Measurements from ENCODE around the gene ZFC3H1.

ZFC3H1 gene

DNA sequence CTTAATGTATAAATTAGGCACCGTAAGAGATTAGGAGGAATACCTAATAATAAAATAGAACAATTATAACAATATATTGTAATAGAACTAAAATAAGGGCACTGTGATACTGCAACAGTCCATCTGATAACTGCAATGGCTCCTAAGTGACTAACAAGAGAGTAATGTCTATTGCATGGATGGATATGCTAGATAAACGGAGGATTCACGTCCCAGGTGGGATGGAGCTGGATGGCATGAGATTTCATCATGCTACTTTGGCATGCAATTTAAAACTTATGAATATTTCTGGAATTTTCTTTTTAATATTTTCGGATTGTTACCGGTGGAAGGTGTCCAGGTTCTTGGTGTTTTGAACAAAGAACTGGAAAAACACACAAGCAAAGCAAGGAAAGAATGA, 20.0 kb upstream of the ZFC3H1 start:
- DNase-seq, result no peak

DNA sequence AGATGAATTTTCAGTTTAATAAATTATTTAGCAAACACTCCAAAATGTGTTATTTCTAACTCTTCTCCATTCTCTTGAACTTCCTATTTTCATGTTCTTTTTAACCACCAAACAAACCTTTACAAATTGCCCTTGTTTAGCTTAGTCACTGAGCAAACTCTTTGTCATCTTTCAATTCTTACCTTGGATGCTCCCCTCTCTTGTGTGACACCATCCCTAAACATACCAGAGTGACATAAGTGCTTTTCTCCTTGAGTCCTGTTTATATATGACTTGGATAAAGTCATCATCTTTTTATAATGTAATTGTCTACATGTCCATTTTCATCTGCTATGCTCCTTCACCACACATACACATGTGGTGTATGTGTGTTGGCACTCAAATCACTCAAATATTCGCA, 18.8 kb upstream of the ZFC3H1 start:
- DNase-seq, result peak; percentile 16

DNA sequence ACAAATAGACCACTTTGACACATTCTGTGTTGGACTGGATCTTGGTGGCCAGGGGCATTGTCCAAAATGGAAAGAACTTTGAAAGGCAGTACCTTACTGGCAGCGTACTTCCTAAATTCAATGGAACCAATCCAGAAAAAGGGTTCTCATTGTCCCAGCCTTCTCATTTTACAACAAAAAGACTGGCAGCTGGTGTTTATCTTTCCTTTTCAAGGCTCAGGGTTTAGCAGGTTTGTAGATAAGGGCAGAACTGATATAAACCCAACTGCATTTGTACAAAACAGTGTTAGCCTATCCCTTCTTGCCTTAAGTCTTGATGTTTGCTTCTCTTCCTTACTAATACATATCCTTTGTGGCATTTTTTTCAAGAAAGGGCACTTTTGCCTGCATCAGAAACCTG, 8.2 kb upstream of the ZFC3H1 start:
- DNase-seq, result no peak

DNA sequence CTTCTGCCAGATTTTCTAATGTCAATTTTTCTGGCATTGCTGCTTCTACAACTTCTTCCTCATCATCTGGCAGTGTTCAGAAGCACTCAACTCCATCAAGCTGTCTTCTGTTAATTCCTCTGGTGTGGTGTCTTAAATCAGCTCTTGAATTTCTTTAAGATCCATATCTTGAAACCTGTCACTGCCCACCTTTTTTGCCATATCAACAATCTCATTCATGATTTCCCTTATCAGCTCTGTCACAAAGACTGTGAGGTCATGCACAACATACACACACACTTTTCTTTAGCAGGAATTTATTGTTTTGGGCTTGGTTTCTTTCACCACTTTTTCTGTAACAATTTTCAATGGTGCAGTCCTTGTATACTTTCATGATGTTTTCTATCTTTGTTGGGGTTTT, 7.7 kb upstream of the ZFC3H1 start:
- no peak for DNase-seq

DNA sequence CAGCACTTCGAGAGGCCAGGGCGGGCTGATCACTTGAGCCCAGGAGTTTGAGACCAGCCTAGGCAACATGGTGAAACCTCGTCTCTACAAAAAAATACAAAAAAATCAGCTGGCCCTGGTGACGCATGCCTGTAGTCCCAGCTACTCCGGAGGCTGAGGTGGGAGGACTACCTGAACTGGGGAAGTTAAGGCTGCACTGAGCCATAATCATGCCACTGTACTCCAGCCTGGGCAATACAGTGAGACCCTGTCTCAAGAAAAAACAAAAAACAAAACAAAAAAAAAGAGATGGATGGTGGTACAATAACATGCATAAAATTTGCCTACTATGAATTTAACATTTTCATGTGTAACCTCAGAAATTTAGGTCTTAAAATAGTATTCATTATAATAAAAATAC, 2.6 kb upstream of the ZFC3H1 start:
- no peak for DNase-seq

DNA sequence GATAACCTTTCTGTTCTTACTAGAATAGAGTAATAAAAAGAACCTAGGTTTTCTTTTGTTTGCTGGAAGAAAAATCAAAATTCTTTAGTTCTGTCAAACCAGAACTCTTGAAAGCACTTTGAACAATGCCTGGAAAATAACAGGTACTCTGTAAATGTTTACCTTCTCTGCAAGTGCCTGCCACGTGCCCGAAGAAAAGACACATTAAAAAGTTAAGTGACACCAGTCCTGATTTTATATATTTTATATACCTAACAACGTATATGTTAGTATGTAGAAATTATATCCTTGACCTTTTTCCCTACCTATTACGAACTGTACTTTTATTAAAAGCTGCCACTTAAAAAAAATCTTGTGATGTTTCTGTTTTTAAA, 1.4 kb upstream of the ZFC3H1 start:
- no peak for DNase-seq

DNA sequence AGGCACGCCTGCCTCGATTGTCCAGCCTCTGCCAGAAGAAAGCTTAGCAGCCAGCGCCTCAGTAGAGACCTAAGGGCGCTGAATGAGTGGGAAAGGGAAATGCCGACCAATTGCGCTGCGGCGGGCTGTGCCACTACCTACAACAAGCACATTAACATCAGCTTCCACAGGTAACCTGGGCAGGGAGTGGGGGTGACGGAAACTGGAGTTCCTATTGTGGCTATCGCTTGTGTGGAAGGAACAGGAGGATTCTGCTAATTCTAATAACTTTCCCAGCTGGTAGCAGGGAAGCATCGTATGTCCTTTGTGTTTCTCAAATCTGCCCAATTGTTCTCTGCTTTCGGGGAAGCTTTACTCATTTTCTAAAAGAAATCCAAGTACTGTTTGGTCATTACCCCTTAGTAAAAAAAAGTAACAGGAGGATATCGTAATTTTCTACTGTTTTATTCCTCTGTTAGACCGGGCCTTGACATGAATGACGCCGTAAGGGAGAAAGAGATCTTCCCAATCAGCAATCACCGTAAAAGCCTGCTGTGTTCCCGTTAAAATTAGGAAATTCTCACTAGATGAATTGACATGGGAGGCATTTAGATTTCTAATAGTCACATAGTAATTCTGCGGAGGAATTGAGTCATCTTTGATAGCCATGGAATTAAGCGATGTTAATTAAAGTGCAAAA, 902 bp upstream of the ZFC3H1 start:
- DNase-seq, result peak; percentile 48

DNA sequence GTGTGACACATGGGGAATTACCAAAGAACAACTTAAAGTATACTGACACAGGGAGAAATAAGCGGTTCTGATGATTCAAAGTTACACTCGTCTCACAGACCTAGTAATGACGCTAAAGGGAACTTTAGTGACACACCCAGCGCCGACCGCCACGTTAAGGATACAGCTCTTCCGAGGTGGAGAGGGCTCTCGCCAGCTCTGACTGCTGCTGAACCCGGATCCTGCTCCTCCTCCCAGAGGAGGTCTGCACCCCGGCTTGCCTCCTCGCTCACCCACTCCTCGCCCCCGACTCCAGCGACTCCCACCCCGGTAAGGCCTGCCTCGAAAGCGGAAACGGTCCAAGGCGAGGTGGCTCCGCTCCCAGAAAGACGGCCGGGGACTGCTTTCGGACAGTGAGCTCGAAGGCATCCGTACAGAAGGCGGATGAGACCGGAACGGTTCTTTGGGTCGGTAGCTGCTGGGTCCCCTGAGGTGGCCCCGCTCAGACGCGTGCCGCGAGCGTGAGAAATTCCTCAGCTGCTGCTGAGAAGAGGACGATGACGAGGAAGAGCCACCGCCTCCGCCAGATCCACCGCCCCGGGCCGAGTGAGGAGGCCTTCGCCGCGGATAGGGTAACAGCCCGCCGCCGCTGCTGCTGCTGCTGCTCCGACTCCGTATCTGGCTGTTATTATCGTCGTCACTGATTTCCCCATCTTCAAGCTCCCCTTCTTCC, 643 bp downstream of the ZFC3H1 start:
- peak; percentile 96 for DNase-seq

DNA sequence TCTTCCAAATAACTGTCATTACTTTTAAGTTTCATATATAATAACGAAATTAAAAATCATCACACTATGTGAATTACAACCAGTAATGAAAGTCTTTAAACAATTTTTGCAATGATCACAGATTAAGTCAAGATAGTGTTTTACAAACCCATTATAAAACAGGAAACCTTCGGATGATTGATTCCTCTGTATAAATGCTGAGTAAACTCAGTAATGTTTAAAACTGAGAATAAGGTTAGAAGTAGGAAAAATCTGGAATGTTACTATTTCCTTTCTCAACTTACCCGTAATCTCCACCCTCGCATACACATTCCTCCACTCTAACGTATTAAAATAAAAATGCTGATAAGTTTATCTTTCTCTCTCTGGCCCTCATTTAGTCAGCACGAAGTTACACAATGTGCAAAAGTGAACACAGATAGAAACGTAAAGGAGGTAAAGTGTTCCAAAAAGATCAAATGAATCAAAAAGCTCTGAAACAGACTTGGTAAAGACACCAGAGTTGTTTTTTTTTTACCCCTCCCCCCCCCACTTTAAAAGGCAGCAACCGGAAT, 1.6 kb downstream of the ZFC3H1 start:
- no peak for DNase-seq

DNA sequence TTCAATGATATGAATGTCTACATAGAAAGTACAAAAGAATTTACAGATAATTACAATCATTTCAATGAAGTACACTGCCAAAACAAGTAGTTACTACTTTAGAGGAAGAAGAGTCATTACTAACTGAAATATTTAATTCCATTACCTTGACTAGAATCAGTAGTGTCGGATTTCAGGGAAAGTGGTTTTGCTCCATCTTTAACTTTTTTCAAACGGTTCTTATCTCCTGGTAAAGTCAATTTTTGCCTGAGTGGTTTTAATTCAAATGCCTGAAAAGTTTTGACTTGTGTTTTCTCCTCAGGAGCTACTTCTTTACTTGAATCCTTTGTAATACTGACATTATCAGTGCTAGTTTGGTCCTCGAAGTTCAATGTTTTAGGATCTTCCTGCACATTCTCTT, 6.9 kb downstream of the ZFC3H1 start:
- DNase-seq, result no peak

DNA sequence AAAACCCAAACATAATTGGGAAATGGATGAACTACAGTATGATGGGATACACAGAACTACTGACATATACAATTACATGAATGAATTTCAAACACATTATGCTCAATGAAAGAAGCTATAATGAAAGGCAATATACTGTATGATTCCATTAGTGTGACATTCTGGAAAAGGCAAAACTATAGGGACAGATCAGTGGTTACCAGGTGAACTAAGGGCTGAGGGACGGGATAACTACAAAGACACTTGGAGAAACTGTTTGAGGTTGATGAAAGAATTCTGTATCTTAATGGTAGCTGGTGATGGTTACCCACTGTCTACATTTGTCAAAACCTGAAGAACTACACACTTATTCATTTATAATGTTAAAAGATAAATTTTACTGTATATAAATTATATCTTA, 7.7 kb downstream of the ZFC3H1 start:
- no peak for DNase-seq

DNA sequence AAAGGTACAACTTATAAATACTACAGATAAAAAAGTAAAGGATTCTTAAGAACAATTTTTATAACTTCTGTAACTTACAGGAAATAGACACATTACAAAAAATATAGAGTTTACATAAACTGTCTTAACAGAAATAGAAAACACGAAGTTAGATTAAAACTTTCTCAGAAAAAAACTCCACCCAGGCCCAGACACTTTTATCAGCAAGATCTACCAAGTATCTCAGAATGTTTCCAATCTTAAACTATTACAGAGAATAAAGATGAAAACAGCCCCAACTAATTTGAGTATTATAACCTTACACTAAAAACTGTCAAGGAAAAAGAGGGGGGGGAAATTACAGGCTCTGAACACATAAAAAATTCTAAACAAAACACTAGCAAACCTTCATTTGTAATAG, 8.2 kb downstream of the ZFC3H1 start:
- DNase-seq, result no peak

DNA sequence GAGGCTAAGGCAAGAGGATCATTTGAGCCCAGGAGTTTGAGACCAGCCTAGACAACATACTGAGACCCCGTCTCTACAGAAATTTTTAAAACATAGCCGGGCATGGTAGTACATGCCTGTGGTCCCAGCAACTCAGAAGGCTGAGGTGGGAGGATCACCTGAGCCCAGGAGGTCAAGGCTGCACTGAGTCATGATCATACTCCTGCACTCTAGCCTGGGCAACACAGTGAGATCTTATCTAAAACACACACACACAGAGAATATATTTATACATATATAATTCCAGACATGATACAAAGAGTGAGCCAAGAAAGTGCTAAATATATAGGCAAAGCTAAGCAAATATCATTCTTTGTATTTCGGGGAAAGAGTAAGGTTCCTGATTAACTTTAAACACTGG, 9.4 kb downstream of the ZFC3H1 start:
- DNase-seq, result no peak

DNA sequence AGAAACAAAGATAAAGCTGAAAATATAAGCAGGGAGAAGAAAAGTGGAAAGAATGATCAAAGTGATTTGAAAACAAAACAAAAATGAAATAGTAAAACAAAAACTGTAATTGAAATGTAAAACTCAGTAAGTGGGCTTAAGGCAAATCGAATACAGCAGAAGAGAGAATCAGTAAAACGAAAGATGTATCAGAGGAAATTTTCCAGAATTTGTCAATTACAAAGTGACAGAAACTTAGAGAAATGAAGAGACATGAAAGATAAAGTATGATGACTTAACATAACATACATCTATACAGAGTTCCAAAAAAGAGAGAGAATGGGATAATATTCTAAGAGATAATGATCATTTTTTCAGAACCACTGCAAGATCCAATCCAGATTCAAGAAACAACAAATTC, 10.5 kb downstream of the ZFC3H1 start:
- DNase-seq, result no peak

DNA sequence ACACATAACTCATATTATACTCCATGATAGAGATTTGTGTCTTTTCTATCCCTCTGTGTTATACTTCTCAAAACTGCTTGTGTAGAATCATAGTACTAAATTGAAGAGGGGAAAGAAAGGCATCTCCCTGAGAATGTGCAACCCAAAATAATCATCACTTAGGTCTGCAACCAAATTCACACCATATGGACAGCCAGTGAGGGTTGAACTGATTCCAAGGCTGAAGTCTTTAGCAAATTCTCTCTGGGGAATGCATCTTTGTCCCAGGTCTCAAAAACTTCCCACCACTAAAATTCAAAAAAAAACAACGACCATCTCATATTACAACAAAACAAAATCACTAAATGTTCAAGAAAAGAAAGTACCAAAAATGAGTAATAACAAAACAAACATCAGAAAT, 11.0 kb downstream of the ZFC3H1 start:
- no peak for DNase-seq

DNA sequence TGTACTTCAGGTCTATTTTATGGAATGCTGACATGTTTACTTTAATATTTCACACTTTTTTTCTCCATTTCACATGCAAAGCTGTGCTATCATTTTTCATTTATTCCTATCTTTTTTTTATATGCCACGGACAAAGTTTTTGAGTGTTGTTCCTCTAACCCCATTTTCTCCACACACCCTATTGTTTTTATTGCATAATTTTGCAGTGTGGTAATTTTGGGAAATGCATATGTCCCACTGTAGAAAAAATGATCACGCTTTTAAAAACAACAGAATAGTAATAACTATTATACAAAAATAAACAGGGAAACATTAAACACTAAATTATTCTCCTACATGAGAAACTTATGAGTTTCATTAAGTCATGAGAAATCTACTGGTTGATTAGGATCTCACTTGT, 14.2 kb downstream of the ZFC3H1 start:
- peak; percentile 43 for DNase-seq

DNA sequence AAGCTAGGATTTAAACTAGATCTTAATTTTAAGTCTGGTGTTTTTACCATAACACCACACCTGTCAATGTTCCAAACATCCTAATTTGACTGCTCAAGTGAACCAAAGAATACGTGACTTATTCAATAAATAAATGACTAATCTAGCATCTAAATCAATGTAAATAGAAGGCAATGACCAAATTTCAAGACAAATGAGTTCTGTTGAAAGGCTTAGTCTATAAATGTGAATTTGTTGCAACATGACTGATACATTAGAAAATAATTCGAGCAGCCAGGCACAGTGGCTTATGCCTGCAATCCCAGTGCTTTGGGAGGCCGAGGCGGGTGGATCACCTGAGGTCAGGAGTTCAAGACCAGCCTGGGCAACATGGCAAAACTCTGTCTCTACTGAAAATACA, 15.1 kb downstream of the ZFC3H1 start:
- DNase-seq, result no peak

DNA sequence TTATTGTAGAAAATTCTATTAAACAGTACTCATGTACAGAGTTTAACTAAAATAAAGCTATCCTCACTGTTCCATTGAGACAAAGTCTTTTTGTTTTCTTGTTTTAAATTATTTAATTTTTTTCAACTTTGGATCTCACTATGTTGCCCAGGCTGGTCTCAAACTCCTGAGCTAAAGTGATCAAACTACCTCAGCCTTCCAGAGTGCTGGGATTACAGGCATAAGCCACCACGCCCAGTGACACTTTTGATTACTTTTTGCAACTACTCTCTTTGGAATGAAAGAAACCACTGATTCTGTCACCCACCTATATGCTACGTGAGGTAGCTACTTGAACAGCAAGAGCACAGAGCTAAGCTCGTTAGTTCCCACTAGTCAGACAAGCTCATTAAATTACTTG, 17.1 kb downstream of the ZFC3H1 start:
- no peak for DNase-seq

DNA sequence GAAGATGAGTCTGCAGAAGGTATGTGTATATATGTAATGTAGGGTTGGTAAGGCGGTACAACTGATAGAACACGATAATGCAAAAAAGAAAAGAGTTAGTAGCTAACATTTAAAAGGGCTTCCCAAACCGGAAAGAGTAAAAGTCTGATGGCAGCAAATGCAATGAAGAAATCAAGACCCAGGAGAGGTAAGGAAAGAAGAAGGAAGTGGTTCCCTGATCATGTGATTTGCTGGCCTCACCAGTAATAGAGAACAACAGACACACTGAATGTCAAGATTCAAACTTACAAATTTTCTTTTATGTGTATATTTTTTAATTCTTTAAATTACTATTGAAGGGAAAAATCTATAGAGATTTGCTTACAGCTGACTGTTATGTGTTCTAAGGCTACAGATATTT, 18.4 kb downstream of the ZFC3H1 start:
- DNase-seq, result peak; percentile 71

DNA sequence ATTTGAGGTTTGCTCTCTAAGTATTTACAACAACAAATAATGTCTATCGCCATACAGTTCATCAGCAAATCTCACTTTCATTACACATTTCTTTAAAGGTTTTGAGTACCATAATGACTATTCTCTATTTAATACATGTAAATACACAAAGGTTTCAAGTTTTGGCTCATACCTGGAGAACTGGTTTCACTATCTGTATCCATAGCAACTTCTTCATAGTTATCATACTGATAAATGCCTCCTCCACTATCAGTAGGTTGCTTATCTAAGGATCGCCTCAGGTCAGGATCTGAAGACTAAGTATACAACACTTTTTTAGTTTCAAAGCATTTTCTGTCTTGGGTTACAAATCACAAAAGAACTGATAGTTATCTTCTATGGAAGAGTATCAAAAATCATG, 21.4 kb downstream of the ZFC3H1 start:
- no peak for DNase-seq

DNA sequence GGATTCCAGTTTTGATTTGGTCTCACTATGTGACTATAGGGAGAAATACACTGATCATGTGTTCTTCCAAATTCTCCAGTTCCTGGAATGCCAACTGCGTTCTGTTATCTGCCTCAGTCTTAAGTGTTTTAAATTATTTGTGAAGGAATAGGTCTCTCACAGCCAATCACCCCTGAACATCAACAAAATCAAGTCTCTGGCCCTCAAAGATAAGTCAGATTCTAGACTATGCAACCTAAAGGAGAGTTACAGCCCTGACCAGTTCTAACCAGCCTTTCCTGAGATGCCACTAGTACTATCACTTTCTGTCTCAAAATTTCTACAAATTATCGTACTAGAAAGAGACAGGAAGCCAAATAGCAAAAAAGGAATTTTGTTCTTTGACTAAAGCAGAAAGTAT, 22.3 kb downstream of the ZFC3H1 start:
- DNase-seq, result no peak

DNA sequence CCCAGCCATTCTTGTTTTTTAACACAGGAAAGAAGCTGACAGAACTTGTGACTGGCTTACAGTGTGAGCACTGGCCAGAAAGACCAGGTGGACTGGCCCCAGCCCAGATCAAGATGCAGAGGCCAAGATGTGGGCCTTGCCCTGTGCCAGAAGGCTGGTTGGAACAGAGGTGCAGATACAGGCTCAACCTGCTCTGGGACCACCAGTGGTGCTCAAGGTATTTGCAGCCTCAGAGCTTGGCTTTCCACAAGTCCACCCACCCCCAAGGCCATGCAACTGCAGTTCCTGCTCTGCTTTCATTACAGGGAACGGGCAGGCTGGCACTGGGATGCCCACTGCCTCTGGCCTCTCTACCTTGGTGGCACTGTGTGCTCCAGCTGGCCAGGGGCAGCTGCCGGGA, 23.3 kb downstream of the ZFC3H1 start:
- no peak for DNase-seq

DNA sequence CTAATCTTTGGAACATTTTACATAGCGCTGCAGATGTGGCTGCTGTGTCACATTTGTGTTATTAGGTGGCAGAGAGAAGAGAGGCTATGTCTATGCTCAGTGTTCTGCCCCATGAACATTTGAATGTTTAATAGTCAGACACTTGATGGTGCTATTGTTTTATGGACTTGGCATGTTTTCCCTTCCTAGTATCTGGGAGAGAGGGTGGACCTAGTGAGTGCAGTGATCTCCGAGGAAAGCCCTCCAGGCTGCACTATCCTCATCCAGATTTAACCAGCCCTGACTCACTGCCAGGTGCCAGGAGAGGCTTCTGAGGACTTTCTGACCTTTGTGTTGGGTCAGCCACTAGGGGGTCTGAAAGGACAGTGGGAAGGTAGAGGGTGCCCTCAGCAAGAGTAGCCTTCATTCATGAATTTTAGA, 24.3 kb downstream of the ZFC3H1 start:
- no peak for DNase-seq

DNA sequence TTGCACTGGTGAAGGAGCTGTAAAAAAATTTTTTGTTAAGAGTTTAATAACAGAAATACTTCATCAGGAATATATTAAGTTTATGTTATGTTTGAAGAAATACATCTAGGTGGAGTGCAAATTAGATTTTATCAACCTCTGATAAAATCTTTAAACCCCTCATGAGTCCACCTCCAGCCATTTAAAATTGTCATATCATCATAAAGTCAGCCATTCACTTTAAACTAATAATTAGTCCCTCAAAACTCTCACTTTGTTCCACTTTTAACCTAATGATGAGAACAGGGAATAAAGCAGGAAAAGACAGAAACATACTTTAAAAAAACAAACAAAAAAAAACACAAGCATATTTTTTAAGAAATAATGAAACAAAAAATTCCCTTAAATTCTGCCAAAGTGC, 25.1 kb downstream of the ZFC3H1 start:
- DNase-seq, result no peak

DNA sequence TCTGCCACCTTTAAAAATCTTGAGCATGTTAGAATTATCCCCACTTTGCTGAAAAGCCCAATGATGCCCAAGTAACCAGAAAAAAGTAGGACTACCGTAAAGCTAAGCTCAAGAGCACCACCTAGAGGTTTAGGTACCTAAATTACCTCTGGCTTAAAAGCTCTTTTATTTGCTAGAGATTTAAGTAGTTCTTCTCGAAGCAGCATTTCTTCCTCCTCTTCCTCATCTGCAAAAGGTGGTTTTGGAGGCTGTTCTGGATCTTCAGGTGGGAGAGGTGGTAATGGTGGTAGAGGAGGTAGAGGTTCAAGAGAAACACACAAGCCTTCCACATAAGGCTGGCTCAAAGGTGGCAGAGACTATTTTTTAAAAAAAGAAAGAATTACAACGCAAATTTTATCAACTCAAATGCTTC, 26.9 kb downstream of the ZFC3H1 start:
- DNase-seq, result peak; percentile 61
